Calu3 (cell line): ENCODE measurements around the gene MXRA7. TPM values are rescaled to one million over a fixed set of nuclear protein-coding genes. Genes with fewer than 3 reads are reported as not detected.

ENCODE experiments used
- BruUV-seq: library from RNA; stranded (reverse); fragments of 400-500 nt; replicated peaks from 2 replicates; lab custom pipeline; 2021; lab: Mats Ljungman, UMichigan
- CTCF ChIA-PET: fragments of 300-600 bp; sonication (Branson Sonifier 250); formaldehyde crosslinking; loops from one replicate; lab custom pipeline; 2022; ENCODE audit warnings: antibody characterized with exemption; lab: Charles Lee
- DNase-seq: peaks from one replicate; pipeline ENCODE4 v3.0.0; 2022
- H3K27ac Mint-ChIP-seq: one replicate; pipeline ENCODE4 v1.8.0; 2022; ENCODE audit warnings: mixed read lengths; ENCODE audit not compliant: unreplicated experiment
- H3K27me3 Mint-ChIP-seq: one replicate; pipeline ENCODE4 v1.8.0; 2022; ENCODE audit warnings: mixed read lengths; ENCODE audit not compliant: unreplicated experiment
- H3K36me3 Mint-ChIP-seq: one replicate; pipeline ENCODE4 v1.8.0; 2022; ENCODE audit warnings: mild to moderate bottlenecking, moderate library complexity, mixed read lengths; ENCODE audit not compliant: insufficient read depth, unreplicated experiment
- H3K4me1 Mint-ChIP-seq: one replicate; pipeline ENCODE4 v1.8.0; 2022; ENCODE audit warnings: mild to moderate bottlenecking, low read depth, mixed read lengths; ENCODE audit not compliant: unreplicated experiment
- H3K4me3 Mint-ChIP-seq: one replicate; pipeline ENCODE4 v1.8.0; 2022; ENCODE audit warnings: mild to moderate bottlenecking, low read depth, moderate library complexity, mixed read lengths; ENCODE audit not compliant: unreplicated experiment
- H3K9me3 Mint-ChIP-seq: one replicate; pipeline ENCODE4 v1.8.0; 2022; ENCODE audit warnings: low read depth, mixed read lengths; ENCODE audit not compliant: unreplicated experiment
- intact Hi-C: fragments of 100-400 bp; cut with micrococcal nuclease; formaldehyde crosslinking; loops from one replicate; pipeline ENCODE4 v1.10.0; 2022; ENCODE audit not compliant: unreplicated experiment
- total RNA-seq: library from RNA; stranded (reverse); gene quantifications from 2 replicates; pipeline ENCODE4 v1.2.3, GENCODE V29; 2022
- TF ChIP-seq, protein P1 (sequence below): fragments of 200-600 bp; IDR thresholded peaks from one replicate; pipeline ENCODE4 v1.8.0; 2022; ENCODE audit warnings: antibody characterized with exemption; ENCODE audit not compliant: unreplicated experiment

The MXRA7 gene
- total RNA-seq, 1 experiment from 2014 or later = 9.9 TPM

DNA sequence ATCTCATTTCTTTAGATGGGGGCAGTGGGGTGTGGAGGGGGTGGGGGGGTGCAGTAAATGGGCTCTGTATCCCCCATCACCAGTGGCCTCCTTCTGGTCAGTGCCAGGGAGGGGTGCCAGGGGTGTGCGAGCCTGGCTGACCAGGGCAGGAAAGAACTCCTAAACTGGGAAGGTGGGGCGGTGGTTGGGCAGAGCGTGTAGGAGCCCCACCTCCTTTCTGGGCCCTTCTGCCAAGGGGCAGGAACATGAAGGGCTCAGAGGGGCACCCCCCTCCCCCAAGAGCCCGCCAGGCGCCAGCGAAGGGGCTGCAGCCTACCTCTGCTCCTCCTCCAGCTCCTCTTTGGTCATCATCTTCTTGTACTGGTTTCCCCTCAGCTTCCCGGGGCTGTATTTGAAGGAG is 26.0 kb downstream of the MXRA7 start:
- Mint-ChIP-seq H3K9me3 (no peaks in the 10 kb centered on the region), H3K36me3 (no peaks in the 10 kb centered on the region), H3K27ac (no peak overlapping the region), H3K4me3 (no peak overlapping the region), H3K4me1 (peaks cover 6% of the 10 kb centered on the region), H3K27me3 (peaks cover 18% of the 10 kb centered on the region)
- TF ChIP-seq, protein P1, sequence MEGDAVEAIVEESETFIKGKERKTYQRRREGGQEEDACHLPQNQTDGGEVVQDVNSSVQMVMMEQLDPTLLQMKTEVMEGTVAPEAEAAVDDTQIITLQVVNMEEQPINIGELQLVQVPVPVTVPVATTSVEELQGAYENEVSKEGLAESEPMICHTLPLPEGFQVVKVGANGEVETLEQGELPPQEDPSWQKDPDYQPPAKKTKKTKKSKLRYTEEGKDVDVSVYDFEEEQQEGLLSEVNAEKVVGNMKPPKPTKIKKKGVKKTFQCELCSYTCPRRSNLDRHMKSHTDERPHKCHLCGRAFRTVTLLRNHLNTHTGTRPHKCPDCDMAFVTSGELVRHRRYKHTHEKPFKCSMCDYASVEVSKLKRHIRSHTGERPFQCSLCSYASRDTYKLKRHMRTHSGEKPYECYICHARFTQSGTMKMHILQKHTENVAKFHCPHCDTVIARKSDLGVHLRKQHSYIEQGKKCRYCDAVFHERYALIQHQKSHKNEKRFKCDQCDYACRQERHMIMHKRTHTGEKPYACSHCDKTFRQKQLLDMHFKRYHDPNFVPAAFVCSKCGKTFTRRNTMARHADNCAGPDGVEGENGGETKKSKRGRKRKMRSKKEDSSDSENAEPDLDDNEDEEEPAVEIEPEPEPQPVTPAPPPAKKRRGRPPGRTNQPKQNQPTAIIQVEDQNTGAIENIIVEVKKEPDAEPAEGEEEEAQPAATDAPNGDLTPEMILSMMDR = no peak
- no TSS peak for BruUV-seq
- no peak for DNase-seq
- intact Hi-C loops = no loop called here
- CTCF ChIA-PET = no interaction called here

DNA sequence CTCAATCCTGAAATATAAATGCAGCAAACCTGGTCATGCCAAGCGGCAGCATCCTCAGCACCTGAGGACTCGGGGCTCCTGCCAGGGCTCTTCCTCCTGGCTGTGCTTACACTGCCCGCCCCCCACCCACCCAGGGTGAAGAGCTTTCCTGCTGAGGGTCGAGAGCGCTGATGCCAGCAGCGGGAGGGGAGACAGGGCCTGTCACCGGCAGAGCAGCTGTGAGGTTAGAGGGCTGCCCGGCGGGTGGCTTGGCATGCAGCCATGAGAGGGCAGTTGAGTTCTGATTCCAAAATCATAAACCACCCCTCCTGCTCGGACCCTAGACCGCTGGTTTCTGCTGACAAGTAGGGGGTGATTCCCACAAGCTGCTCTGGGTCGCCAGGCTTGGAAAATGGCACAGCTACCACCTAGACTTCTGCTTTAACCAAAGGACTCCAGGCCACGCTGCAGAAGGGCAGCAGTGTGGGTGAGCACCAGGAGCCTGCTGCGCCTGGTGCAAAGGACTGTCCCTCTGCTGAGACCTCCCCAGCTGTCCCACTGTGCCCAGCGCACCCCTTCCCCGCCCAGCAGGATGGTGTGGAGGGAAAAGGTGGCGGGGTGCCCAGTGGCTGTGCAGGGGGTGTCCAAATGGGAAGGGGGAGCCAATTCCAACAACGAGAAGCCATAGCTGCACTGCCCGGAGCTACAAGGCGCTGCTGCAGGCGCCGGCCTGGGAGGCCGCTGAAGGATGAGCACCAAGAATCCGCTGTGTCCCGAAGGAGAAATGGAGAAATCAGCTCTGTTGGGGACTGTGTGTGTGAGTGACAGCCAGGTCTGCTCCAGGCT is 26.6 kb downstream of the MXRA7 start:
- intact Hi-C loops = no loop called here
- TF ChIP-seq, protein P1 = no peak
- Mint-ChIP-seq H3K9me3 (no peaks in the 10 kb centered on the region), H3K4me3 (no peak overlapping the region), H3K36me3 (no peaks in the 10 kb centered on the region), H3K27me3 (peaks cover 17% of the 10 kb centered on the region), H3K27ac (no peak overlapping the region), H3K4me1 (peaks cover 6% of the 10 kb centered on the region)
- DNase-seq = no peak
- CTCF ChIA-PET = interaction anchor here (0.6 kb wide), 1 partner anchor 13 kb away, joined by 3 read pairs; no protein-coding TSS in a partner anchor
- BruUV-seq = no TSS peak

DNA sequence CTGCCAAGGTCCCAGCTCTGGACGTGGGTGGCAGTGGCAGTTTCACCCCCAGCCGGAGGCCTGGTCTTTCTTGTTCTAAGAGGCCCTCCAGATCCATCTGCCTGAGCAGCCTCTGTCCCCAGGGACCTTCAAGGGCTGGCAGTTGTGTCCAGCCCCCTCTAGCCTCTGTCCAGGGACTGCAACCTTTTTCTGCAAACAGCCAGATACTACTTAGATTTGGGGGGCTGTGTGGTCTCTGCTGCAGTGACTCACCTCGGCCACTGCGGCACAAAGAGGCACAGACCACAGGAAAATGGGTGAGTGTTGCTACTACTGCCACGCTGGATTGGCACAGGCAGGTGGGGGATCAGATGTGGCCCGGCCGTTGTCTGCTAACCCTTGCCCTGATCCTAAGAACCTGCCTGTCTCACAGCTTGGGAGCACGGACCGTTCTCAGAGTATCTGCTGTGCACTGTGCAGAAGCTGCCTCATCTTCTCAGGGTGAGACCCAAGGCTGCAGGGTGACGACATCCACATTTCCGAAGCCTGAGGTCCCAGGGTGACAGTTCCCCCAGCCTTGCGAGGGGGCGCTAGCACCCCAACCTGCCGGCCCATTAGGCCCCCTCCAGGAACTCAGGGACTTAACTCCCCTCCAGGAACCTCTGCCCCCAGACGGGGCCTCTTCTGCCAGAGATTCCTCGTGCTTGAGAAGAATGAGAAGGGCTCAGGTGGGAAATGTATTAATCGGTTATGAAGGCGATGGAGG is 27.6 kb downstream of the MXRA7 start:
- Mint-ChIP-seq H3K4me1 (peaks cover 6% of the 10 kb centered on the region), H3K27ac (no peak overlapping the region), H3K36me3 (no peaks in the 10 kb centered on the region), H3K4me3 (no peak overlapping the region), H3K9me3 (no peaks in the 10 kb centered on the region), H3K27me3 (peaks cover 8% of the 10 kb centered on the region)
- TF ChIP-seq, protein P1 = no peak
- CTCF ChIA-PET = interaction anchor here (0.6 kb wide), 1 partner anchor 12 kb away, joined by 3 read pairs; no protein-coding TSS in a partner anchor
- no TSS peak for BruUV-seq
- no peak for DNase-seq
- intact Hi-C loops = no loop called here

DNA sequence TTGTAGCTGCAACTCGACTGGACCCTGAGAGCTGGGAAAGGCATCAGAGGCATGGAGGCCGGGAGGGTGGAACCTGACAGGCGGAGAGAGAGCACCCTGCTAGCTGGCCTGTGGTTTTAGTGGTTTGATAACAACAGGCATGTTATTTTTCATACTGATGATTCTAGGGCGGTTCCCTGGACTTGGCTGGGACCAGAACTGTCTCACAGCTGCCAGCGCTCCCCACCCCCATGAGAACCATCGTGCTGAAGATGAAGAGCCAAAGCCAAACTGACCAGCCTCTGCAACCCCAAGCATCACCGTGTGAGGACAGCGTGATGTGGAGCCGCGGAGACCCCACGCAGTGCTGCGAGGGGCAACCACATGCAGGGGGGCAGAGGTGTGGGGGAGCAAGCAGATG is 28.5 kb downstream of the MXRA7 start:
- Mint-ChIP-seq H3K4me1 (peaks cover 6% of the 10 kb centered on the region), H3K36me3 (no peaks in the 10 kb centered on the region), H3K9me3 (no peaks in the 10 kb centered on the region), H3K27ac (no peak overlapping the region), H3K4me3 (no peak overlapping the region), H3K27me3 (no peaks in the 10 kb centered on the region)
- no TSS peak for BruUV-seq
- TF ChIP-seq, protein P1 = no peak
- intact Hi-C loops = no loop called here
- CTCF ChIA-PET = interaction anchor here (1.4 to 1.7 kb wide), 5 partner anchors 11 to 159 kb away, joined by 5 to 19 read pairs (median 13); no protein-coding TSS in a partner anchor
- DNase-seq = no peak
